Stimulated activated CD4-positive, alpha-beta T cell treated with anti-CD3 and anti-CD28 coated beads, Interleukin-12 subunit alpha, Interleukin-12 subunit beta, amount 100 ng/mL, for 4 hours (primary cell): Measurements from ENCODE around the gene PLIN5.
"Not testable (repeated sequence)": the region's sequence is repeated elsewhere in the genome, so short reads cannot be mapped to it uniquely, and the experiment has no call there.

Experiments used
- DNase-seq: peaks from one replicate; pipeline ENCODE4 v3.0.0-alpha.2; 2020

The PLIN5 gene

DNA sequence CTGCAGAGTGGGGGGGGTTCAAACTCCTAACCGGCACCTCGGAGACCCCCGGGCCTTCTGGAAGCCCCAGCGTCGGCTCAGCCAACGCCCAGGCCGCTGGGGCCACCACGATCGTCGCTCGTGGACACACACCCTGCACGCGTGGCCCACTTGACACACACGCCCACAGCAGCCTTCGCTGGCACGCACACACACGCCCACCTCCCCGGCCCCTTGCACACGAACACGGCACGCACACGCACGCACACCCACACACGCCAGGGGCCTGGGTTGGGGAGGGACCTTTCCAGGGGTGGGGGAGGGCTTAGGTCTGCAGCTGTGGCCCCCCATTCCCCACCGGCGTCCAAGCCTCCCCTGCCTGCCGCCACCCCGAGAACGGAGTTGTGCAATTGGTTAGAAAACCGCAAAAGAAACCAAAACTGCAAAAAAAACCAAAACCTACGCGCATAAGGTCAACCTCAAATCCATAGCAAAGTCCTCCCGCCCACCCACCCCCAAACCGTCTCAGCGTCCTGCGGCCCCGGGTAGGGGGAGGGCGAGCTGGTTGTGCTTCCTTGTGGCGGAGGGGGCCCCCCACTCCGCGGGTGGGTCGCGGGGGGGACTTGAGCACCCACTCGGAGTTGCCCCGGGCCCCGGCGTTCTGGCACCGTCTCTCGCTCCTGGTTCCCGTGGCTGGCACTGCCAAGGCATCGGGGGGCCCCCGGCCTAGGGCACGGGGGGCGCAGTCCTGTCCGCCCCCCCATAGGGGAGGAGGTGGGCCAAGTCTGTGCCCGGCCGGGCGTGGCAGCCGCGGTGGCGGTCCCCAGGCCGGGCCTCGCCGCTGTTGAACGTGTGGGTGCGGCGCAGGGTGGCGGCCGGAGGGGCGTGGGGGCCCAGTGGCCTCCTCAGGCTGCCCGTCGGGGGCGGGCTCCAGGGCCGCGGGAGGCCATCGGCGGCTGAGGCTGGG is 8.1 kb upstream of the PLIN5 start:
- DNase-seq, result no peak

- DNase-seq, result not testable (repeated sequence)
Observed at GRCh38 chr19:4541806-4542145, 6.8 kb upstream of the PLIN5 start.

- no peak for DNase-seq
Observed at GRCh38 chr19:4541114-4541805, 6.2 kb upstream of the PLIN5 start.

- DNase-seq, result no peak
Observed at GRCh38 chr19:4539693-4540581, 4.9 kb upstream of the PLIN5 start, which contains the start of gene LRG1. LRG1 (minus strand) TSS chr19:4540036; CDS start chr19:4540013, 23 bp downstream.

DNA sequence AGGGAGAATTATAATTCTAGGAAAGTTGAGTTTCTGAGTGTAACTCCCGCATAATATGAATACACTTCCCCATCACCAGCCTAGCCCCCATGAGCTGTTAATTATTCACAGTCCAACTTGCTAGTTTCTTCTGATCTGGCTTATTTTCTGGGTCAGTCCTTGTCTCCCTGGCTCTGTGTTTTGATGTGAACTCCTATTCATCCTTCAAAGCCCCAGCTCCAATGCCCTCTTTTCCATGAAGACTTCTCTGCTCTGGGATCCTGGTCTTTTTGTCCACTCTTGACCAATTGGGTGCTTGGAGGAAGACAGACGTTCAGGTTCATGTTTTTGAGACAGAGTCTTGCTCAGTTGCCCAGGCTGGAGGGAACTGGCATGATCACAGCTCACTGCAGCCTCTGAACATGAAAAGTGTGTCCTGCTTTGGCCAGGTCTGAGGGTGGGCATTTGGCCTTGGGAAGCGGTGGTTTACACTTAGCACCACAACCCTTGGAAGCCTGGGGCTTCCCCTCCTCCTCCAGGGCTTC is 4.2 kb upstream of the PLIN5 start:
- DNase-seq, result no peak

DNA sequence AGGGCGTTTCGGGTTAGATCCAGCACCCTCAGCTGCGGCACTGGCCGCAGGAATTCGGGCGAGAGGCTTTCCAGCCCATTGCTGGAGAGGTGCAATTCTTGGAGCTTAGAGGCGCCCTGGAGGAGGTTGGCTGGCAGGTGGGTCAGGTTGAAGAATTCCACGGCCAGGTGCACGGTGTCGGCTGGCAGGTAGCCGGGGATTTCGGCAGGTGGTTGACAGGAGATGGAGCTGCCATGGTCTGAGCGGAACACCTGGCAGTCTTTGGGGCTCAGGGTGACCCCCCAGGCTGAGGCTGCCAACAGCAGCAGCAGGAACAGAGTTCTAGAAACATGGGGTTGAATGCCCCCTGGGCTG is 3.6 kb upstream of the PLIN5 start:
- DNase-seq, result no peak

DNA sequence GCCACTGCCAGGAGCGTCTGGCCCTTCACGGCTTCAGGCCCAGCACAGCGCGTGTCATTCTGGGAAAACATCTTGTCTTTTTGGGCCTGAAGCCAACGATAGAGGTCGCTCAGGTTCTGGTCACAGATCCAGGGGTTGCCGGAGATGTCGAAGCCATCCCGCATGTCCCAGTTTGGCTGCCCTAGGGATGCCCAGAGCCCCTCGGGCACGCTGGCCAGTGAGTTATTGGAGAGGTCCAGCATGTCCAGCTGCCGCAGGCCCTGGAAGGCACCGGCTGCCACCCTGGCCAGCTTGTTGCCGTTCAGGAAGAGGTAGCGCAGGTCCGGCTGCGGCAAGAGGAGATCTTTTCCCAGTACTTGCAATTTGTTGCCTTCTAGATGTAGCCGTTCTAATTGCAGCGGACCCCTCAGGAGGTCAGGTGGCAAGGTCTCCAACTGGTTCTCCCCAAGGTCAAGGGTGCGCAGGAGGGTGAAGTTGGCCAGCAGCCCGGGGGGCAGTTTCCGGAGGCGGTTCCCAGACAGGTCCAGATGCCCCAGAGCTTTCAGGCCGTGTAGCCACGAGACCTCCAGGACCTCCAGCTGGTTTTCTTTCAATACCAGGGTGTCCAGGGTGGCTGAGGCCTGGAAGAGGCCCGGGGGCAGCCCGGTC is 3.1 kb upstream of the PLIN5 start:
- DNase-seq, result no peak

DNA sequence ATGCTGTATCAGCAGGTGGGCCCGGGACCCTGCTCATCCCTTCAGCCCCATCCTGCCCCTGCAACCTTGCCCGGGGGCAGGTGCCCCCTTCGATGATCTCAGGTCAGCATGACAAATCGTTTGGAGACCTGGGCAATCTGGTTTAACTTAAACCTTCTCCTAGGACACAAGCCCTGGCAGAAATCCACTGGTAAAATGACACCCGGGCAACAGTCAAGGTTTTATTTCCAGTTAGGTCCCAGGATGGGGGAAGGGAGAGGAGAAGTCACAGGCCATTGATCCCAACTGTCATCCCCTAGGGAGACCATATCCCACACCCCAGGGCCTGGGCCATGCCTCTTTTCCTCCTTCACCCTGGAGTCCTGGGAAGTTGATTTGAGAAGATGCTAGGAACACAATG is 1.8 kb upstream of the PLIN5 start:
- no peak for DNase-seq

DNA sequence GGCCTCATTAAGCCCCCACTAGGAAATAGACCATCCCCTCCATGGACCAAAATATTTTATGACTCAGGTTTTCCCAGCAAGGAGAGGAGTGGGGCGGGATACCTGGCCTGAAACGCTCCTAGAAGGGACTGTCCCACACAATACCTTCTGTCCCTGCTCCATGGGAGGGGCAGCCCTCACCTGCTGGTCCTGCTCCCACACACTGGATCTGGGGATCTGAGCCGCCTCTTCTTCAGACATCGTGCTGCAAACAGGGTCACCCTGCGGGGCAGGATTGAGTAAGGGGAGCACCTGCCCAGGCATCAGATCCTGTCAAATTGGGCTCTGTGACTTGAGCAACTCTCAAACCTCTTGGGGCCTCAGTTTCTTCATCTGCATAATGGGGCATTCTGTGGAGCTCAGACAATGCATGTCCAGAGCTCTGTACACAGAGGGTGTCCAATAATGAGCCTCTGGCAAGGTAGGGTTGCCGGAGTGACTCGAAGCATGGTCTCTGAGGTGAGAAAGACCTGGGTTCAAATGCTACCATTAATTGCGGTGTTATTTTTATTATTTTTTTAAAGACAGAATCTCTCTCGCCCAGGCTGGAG is 1.1 kb downstream of the PLIN5 start:
- DNase-seq, result no peak

DNA sequence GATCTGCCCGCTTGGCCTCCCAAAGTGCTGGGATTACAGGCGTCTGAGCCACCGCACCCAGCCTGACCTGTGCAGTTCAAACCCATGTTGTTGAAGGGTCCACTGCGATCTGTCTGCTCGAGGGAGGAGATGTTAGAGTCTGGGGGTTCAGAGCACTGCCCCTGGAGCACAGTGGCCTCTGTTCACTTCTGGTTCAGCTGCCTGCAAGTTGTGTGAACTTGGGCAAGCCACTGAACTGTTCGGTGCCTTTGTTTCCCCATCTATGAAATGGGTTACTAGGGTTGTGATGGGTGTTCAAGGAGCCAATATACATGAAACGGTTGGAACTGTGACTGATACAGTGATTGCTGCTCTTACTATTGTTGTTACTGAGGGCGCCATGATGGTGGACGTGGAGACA is 1.7 kb downstream of the PLIN5 start:
- no peak for DNase-seq

GRCh38 chr19:4531562-4532165 is 3.4 kb downstream of the PLIN5 start:
- DNase-seq, result no peak

- DNase-seq, result no peak
Observed at GRCh38 chr19:4529924-4530522, 5.0 kb downstream of the PLIN5 start.

- DNase-seq, result no peak
Observed at GRCh38 chr19:4528843-4529242, 6.2 kb downstream of the PLIN5 start.

- DNase-seq, result not testable (repeated sequence)
Observed at GRCh38 chr19:4527377-4527776, 7.6 kb downstream of the PLIN5 start.

DNA sequence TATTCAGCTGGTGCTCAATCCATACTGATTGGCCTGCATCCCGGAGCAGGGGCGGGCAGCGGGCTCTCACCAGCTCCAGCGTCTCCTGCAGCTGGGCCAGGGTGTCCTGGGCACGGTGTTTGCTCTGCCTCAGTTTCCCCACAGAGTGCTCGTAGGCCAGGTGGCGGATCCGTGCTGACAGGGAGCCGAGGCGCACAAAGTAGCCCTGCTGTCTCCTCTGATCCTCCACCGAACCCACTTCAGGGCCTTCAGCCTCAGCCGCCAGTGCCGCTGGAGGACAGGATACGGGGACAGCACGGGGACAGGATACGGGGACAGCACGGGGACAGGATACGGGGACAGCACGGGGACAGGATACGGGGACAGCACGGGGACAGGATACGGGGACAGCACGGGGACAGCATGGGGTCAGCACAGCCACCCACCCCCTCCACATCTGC is 9.4 kb downstream of the PLIN5 start:
- DNase-seq, result no peak

- DNase-seq, result peak; percentile 73
Observed at GRCh38 chr19:4524808-4525562, 10.0 kb downstream of the PLIN5 start.

DNA sequence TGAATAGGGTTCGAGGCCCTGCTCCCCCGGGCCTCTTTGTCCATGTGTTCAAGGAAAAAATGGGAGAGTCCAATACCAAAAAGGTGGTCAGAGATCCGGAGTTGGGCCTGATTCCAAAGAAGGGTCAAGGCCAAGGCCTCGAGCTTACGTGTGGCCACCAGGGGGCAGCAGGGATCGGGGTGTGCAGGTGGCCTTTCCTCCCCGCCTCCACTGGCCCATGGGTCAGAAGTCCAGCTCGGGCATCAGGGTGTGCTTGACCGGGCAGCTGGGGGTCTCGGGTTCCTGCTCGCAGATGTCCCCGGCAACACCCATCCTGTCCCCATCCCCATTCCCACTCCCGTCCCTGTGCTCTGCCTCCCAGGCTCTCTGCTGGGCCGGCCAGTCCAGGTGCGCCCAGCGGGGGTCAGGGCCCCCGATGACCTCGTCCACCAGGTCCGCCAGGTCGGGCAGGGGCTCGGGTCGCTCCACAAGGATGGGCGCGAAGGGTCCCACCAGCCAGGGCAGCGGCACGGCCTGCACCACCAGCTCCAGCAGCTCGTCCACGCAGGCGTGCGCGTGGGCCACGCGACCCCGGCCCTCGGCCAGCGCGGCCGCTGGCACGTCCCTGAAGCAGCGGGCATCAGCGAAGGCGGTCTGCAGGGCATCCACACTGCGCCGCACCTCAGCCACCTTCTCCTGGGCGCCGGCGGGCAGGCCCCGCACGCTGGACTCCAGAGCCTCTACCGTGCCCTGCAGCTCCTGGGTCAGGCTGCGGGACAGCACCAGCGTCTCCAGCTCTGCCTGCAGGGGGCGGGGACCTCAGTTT is 11.5 kb downstream of the PLIN5 start:
- DNase-seq, result peak; percentile 27

DNA sequence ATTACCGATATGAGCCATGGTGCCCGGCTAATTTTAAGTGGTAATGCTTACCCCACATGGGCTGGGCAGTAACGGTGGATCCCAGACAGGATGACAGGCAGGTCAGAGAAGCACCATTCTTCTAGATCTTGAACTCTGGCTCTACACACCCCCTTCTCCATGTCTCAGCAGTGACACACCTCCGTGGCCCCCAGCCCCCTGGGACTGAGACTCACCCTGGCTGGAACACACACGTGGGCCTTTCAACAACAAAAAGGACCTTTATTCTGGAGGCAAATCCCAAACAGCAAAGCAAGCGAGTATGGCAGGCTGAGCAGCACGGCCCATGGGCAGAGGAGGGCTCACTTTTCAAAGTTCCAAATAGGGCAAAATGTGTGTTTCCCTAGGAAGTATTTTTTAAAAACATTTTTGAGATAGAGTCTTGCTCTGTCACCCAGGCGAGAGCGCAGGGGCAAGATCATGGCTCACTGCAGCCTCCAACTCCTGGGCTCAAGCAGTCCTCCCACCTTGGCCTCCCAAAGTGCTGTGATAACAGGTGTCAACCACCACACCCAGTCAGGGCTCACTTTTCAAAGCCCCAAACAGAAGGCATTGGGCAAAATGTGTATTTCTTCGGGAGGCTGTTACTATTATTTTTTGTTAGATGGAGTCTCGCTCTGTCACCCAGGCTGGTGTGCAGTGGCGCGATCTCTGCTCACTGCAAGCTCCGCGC is 12.6 kb downstream of the PLIN5 start:
- no peak for DNase-seq

DNA sequence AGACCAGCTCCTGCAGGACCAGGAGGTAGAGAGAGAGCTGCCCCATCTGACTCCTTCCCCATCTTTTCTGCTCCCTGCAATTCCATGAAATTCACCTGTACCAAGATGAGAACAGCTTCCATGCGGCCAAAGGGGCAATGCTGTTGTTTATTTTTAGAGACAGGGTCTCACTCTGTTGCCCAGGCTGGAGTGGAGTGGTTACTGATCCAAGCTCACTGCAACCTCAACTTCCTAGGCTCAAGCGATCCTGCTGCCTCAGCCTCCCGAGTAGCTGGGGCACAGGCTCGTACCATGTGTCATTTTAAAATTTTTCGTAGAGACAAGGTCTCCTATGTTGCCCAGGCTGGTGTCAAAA is 13.2 kb downstream of the PLIN5 start:
- no peak for DNase-seq
